ENCODE results near the gene PCSK6.

Gene PCSK6

DNA sequence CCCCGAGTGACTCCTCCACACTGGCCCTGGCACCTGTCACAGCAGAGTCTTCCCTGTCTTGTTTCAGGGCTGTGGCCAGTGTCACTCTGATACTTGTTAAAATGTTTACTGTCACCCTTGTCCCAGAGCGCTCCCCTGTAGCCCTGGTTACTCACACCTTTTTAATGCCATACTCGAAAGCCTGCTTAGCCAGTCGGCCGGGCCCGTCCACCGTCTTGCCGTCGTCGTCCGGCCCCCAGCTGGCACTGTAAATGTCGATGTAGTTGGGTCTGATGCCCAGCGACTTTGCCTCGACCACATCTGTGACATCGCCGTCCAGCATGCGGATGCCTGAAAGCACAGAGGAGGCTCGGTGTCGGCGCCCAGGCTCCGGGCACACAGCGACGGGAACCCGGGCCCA lies 91.3 kb downstream of the PCSK6 start:
- DNase-seq (ENCODE audit: low read depth): no peak

DNA sequence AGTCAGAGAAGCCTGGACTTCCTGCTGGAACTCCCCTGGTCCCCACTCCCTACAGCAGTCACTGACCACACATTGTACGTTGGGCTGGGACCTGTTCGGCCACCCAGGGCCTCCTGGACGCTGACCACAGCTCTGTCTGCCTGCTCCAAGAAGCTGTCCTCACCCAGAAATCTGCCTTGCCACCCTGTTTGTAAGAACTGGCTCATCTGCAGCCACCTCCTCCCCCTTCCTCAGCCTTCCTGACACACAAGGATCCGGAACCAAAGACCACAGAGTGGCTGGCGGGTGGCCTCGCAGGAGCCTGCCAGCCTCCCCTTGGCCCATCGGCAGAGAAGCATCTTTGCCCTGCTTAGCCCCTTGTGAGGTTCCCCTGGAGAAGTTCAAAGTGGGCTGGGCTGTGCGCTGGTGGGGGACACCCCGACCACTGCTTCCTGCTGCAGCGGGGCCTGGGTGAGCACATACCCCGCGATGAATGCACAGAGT lies 91.9 kb downstream of the PCSK6 start:
- no peak for DNase-seq (ENCODE audit: low read depth)

DNA sequence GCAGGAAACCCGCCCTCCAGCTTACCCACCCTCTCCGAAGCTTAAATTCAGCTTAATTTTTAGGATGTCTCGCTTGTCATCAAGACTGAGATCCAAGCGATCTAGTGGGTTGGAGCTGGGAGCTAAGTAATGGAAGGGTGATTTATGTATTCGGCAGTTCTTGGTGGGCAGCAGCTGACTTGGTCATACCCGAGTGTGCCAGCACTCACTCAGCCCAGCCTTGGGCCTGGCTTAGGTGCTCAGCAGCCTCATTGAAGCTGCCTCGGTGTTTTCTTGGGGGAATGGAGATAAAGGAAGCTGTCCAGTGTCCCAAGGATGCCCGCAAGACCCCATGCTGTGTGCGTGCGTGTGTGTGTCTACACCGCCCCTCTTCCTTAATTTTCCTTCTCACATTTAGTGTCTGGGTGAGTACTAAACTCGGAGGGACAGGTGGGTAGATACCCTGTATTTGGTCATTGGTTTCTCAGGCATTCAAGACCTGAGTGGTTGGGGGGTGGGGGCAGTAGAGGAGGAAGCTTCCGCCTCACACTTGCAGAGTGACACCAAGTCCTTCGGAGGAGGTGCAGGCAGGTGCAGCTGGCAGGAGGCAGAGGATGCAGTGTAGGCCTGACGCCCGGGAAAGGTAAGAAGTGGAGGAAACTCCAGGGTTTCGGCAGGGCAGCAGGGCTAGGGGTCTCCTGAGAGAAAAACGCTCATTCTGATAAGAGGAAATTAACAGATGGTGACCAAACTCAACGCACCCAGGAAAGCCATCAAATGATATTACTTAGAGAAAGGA lies 92.8 kb downstream of the PCSK6 start:
- no peak for DNase-seq (ENCODE audit: low read depth)

DNA sequence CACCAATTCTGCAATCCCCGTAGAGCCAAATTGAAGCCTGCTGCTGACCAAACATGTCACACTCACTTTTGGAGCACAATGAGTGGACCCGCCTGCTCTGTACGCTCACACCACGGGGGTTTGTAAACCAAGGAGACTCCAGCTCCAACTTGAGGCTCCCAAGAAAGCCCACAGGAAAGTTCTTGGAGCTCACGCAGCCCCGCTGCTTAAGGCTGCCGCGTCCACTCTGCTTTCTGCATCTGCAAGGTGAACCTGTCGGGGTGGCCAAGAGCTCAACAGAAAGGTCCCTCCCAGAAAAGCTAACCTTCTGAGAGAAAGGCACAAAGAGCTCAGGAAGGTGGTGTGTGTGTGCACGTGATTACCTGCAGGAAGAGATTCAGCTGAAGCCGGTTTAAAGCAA lies 94.9 kb downstream of the PCSK6 start:
- no peak for DNase-seq (ENCODE audit: low read depth)

DNA sequence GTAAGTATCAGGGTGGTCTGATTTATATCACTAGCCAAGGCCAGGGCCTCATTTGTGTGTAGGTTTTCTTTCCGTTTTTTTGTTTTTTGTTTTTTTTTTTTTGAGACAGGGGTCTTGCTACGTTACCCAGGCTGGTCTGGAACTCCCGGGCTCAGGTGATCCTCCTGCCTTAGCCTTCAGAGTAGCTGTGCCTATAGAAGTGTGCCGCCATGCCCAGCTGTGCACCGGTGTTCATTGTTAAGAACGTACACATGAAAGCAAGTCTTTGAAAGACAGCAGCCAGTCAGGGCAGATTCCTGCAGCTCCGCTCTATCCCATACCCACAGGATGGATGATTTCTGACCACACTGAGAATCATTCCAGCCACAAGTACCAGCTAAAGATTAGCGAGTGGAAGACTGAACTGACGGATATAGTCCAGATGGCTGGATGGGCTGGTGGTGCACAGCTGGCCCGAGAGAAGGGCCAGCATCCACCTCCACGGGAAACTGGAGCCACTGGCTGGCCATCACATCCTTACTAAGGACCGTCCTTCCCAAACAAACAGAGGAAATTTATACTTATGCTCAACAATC lies 95.4 kb downstream of the PCSK6 start:
- DNase-seq (ENCODE audit: low read depth): no peak

DNA sequence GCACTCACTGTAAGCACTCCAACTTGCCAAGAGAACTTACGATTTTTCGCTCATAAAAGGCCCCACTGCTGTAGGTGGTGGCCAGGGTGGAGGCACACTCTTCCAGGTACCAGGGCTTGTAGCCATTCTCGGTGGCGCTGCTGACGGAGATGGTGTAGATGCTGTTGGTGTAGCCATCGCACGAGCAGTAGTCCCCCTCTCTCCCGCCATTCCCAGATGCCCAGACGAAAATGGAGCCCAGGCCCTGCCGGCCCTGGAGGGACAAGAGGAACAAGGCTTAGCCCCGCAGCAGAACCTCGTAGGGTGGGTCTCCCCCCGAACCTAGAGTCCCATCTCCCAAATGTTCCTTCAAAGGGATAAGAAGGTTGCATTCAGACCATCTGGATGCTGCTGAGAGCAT lies 96.3 kb downstream of the PCSK6 start:
- DNase-seq (ENCODE audit: low read depth): no peak

DNA sequence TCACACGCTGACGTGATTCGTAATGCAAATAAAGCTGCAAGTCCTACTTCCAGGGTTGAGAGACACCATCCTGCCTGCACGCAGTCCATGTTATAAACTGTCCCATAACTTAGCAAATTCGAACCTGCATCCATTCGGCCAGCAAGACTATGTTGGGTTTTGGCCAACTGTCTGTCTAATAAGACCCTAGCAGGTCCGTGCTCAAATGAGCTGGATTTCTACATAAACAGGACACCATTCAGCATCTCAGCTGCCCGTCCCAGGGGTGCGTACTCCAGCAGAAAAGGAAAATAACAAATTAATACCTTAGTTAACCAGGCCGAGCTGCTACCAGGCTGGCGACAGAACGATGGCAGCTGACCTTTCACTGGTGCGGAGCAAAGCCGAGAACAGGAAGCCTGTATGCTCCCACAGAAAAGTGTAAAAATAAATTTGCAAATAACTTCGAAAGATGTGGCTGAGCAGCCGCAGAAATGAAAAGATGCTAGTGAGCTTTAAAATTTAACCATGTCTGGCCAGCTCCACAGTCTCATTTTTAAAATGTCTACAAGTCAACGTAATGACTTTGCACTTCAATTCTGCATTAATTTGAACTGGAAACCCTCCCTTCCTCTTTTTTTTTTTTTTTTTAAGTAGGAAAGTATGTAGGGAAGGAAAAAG lies 97.4 kb downstream of the PCSK6 start:
- DNase-seq (ENCODE audit: low read depth): no peak

DNA sequence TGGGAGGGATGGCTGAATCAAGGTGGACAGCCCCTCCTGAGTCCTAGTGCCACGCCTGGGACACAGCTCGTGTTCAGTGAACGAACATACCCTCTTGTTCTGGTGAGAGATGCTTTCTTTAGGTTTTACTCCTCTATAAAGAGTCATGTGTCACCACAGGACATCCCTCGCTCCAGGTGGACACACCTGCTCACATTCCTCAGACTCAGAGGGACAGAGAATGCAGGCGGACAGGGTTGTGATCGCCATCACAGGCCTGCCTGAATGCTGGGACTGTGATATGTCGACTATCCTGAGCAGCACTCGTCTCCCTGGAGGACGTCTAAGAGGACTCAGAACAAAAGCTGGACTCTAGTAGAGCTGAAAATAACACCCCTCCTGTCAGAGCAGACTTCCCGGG lies 98.1 kb downstream of the PCSK6 start:
- no peak for DNase-seq (ENCODE audit: low read depth)

DNA sequence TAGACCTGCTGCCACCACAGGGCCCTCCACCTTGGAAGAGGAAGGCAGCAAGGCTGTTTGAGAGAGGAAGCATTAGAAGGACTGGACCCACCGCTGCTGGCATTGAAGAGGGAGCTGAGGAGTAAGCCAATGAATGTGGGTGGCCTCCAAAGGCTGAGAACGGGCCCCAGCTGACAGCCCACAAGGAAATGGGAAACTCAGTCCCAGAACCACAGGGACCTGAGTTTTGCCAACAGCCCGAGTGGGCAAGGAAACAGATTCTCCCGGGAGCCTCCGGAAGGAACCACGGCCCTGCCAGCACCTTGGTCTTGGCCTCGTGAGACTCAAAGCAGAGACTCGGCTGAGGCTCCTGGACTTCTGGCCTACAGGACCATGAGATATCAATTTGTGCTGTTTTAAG lies 99.0 kb downstream of the PCSK6 start:
- DNase-seq (ENCODE audit: low read depth): no peak

DNA sequence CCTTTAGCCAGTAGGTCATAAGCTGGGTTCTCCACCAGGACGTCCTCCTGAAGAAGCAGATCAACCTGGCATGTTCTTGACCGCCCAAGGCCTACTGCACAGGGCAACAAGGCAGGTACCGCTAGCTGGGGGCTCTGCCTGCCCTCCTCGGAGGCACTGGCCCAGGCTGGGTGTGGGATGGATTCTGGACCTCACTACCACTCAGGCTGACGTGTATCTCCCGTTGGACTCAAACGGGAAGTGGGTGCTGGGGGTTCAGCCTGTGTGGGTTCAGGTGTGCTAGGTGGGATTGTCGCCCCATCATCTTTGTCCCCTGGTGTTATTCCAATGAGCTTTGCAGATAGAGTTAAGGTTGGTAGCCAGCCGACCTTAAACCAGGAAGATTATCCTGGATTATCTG lies 99.4 kb downstream of the PCSK6 start:
- DNase-seq (ENCODE audit: low read depth): no peak

DNA sequence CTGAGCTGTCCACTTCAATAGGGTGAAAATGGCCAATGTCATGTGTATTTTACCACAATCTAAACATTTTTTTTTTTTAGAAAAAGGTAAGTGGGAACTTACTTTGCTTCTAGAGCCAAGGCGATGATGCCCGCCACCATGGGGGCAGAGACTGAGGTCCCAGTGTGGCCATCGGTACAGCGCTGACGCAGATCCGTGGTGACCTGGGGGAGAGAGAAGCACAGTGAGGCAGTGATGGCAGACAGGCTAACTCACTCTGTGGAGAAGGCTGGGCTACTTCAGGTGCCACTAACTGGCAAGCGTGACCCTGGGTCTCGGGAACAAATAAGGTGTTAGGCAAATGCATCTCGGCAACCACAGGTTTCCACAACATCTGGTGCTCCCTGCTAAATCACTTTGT lies 100.1 kb downstream of the PCSK6 start:
- no peak for DNase-seq (ENCODE audit: low read depth)

DNA sequence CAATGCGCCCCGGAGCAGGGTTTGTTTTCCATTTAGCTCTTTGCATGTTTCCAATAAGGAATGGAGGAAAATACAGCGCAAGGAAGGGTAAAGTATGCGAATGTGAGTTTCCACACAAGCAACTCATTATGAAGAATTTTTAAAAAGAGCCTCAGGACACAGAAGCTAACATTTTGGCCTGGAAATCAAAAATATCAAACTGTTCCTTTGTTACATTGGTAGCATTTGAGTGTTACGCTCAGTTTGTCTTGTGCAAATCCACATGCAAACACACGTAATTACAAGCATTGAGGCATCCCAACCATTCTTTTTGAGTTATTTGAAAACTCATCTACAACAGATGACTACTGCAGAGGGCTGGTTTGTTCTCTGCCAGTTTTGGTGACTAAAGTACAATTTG lies 101.5 kb downstream of the PCSK6 start:
- no peak for DNase-seq (ENCODE audit: low read depth)

DNA sequence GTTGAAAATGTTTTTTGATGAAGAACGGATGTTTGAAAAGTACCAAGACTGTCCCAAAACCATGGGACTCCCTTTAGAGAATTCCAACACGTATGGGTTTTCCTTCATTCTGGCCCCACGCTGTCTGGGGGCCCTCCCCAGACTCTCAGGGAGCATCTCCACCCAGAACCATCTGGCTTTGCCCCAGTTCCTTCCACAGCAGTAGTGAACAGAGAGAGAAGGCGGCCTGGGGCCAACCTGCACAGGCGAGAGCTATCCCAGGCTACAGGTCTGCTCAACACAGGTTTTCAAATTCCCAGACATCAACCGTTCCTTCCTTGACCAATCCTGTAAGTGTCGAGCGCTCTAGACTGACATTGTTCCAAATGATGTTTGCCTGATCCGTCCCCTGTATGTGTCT lies 101.9 kb downstream of the PCSK6 start:
- DNase-seq (ENCODE audit: low read depth): no peak

DNA sequence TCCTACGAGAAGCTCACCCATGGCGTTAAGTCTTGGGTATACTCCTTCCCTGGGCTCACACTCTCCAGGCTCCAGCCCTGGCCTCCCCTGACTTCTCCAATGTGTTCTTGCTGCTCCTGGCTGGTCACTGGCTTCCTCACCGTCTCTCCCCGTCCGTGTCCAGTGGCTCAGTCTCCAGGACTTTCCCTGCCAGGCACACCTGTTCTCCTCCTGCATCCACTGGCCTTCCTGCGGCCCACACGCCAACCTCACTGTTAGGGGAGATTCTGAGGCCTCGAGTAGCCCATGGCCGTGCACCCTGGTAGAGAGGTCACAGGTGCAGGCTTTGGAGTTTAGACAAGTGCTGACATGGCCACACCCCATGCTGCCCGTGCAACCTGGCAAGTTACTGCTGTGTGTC lies 102.5 kb downstream of the PCSK6 start:
- DNase-seq (ENCODE audit: low read depth): no peak

DNA sequence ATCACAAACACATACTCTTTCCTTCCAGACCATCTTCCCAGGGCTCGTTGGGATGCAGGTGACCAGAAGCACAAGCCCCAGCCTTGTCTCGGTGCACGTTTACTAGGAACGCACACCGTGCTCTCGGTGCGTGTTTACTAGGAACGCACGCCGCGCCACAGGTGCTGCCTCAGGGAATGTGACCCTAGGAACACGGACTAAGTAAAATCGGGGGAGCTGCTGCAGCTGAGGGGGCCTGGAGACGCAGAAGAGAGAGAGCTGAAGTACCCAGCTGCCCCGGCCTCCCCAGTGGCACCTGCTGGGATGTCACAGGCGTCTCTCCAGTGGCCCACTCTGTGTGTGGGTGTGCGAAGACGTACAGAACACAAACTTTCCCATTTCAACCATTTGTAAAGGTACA lies 103.5 kb downstream of the PCSK6 start:
- DNase-seq (ENCODE audit: low read depth): no peak

DNA sequence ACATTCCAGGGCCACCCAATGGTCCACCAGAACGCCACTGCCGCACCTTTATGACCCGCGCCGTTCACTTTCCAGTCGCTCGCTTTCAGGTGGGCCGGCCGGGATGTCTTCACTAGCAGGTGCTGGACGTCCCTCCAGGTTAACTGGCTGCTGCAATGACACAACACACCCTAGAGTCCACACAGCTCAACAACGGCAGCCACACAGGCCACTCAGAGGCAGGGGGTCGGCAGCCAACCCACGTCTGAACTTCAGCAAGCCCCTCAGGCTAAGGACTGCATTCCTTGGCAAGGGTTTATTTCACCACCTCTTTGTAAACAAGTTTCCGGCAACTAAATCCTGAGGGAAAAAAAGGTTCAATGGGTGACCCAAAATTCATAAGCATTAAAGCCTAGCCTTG lies 105.2 kb downstream of the PCSK6 start:
- no peak for DNase-seq (ENCODE audit: low read depth)

DNA sequence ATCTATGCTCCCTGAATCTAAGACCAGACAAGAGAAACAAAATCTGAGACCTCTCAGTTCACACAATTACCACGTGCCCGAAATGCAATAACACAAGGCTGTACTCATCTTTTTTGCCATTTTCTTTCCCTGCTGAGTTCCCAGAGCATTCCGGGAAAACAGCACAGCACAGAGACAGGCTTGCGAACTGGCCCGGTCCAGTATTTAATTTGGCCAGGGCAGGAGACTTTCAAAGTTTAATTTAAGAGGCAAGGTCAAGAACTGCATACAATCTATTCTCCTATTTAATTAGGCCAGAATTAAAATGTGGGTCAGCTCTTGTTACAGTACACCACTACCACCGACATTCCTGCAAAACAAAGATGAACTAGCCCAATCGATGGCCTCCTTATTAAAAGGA lies 107.0 kb downstream of the PCSK6 start:
- no peak for DNase-seq (ENCODE audit: low read depth)

DNA sequence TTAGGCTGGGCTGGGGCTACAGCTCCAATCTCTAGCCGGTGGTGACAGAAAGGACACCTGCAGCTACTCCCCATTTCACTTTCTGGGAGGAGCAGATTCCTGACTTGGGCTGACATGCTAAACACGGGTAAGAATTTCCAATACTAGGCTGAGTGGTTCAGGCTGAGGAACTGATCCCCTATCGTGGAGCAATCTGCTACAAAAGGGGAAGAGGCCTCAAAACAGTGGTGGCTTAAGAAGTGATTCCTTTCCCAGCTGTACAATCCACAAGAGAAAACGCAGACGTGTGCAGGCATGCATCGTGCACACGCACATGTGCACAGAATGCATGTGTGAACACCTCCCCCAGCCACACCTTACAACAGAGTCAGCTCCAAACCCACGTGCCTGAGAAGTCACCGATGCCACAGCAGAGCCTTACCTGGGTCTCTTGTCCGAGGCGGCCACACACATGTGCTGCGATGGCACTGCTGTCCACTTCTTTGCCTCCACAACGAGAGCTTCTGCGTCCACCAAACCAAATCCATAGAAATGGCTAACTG lies 107.8 kb downstream of the PCSK6 start:
- no peak for DNase-seq (ENCODE audit: low read depth)

DNA sequence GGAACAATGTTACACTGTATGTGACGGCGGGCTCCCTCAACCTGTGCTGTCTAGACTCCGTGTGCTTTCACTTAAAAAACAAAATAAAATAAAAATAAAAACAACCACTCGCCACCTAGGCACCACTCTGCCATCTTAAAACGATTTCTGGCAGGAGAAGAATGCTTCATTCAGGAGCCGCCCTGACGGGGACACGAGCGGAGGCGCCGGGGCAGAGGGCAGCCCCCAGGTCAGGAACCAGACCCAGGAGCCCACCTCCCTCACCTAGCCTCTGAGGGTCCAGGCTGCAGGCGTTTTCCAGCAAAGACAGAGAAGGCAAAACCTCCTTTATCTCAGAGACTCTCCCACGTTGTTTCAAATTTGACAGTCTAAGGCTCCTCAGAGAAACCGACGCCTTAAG lies 109.4 kb downstream of the PCSK6 start:
- no peak for DNase-seq (ENCODE audit: low read depth)

DNA sequence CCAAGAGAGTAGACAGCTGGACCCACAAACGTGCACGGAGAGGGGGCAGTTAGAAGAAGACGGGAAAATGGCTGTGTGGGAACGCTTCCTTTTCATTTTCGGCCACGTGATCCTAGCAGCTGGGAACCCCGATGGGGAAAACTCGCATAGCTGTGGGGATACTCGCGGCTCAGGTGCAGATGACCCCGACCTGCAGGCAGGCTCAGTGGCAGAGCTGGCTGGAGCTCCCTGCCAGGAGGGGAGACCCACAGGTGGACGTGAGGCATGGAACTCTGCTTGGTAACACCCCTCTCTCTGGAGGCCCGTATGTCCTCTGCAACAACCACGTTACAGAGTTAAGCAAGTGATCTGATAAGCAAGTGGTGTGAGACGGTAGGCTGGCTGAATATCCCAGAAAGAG lies 109.9 kb downstream of the PCSK6 start:
- no peak for DNase-seq (ENCODE audit: low read depth)

DNA sequence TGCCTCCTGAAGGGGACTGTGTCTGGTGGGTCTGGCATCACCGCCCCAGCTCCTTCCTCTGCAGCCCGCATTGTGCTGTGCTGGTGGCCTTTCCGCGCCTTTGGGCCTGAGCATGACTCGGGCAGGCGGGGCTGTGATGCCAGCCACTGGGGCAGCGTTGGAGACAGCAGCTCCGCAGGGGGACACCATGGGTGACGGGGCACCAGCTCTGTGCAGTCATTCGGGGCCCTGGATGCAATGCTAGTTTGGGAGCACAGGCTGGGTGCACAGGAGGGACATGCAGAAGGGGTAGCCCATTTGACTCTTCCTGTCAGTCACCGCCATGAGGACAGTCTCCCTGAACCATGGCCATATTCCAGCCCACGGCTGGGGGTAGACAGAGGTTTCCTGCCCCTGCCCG lies 110.6 kb downstream of the PCSK6 start:
- DNase-seq (ENCODE audit: low read depth): no peak

DNA sequence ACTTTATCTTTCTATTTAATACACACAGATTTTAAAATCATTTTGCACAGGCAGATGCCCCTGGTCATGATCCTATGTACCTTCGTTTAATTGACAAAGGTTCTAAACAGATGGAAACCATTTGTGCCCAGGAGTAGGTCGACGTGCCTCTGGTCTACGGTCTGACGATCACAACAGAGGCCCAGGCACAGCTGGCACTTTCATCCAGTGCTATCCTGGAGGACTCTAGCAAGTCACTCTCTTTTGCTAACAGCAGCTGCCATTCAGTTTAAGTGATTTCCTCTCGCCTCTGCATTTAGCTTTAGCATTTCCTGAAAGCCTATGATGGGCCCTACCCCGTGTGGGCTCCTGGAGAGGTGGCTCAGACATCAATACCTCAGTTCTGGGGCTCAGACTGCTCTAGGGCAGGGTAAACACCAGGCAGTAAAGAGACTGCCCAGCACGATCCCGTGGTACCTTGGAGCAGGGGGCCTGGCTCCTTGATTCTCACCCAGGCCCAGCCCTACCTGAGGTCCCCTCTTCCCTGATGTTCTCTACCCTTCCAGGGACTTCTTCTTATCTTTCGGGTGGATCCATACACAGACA lies 111.2 kb downstream of the PCSK6 start:
- no peak for DNase-seq (ENCODE audit: low read depth)

Measured in stimulated activated CD8-positive, alpha-beta memory T cell treated with anti-CD3 and anti-CD28 coated beads, Interleukin-12 subunit alpha, Interleukin-12 subunit beta, amount 100 ng/mL, for 4 hours (primary cell).